Measurements from ENCODE around the gene DCUN1D1.
A peak's percentile ranks its signal among the peaks of the same experiment; 100 is the strongest.

DCUN1D1 gene

DNA sequence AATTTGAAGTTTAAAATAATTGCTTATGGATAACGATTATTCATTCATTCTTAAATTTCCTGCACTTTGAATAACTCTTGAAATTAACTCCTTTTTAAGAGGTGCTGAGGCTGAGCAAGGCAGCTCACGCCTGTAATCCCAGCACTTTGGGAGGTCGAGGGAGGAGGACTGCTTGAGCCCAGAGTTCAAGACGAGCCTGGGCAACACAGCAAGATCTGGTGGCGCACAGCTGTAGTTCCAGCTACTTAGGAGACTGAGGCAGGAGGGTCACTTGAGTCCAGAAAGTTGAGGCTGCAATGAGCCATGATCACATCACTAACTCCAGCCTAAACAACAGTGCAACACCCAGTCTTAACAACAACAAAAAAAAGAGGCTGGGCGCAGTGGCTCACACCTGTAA lies 8.0 kb downstream of the DCUN1D1 start:
- no peak for DNase-seq (ENCODE audit: low spot score)

DNA sequence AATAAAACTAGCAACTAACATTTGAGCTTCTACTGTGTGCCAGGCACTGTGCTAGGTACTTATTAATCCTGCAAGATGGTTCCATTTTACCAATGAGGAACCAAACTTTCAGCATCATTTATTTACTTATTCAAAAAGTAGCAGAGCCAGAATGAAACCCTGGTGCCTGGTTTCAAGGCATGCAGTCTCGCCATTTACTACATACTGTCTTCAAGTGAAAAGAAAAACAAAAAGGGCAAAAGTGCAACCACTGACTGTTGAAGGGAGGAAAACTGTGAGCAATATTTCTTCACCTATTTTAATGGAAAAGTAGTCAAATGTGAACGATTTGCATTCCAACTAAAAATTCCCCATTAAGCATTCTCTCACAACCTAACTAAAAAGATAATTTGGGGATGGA lies 8.7 kb downstream of the DCUN1D1 start:
- no peak for DNase-seq (ENCODE audit: low spot score)

DNA sequence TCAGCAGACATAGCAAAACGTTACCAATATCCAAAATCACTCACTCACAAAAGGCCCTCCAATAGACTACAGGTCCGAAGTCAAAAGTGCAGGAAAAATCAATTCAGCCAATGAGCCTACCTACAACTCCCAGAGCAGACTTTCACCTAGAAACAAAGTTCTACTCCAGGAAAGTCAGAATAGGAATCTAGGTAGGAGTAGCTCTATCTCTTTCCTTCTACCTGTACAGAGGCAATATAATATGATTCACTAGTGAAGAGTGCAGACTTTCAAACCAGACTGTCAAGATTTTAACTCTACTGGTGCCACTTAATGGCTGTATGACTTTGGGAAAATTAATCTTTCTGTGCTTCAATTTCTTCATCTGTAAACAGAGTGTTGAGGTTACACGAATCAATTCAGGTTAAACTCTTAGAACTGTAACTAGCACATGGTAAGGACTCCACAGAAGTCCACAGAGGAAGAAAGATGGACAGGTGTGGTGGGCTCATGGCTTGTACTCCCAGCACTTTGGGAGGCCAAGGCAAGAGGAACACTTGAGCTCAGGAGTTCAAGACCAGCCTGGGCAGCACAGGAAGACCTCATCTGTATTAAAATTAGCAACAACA lies 9.4 kb downstream of the DCUN1D1 start:
- no peak for DNase-seq (ENCODE audit: low spot score)

DNA sequence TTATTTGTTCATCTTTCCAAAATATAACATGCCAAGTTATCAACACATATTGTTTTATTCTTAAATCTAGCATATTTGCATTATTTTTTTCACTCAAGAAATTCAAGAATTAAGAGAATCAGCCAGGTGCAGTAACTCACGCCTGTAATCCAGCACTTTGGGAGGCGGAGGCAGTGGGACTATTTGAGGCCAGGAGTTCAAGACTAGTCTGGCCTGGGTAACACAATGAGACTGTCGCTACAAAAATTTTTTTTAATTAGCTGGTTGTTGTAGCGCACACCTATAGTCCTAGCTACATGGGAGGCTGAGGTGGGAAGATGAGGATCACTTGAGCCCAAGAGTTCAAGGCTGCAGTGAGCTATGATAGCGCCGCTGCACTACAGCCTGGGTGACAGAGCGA lies 10.5 kb downstream of the DCUN1D1 start:
- no peak for DNase-seq (ENCODE audit: low spot score)

DNA sequence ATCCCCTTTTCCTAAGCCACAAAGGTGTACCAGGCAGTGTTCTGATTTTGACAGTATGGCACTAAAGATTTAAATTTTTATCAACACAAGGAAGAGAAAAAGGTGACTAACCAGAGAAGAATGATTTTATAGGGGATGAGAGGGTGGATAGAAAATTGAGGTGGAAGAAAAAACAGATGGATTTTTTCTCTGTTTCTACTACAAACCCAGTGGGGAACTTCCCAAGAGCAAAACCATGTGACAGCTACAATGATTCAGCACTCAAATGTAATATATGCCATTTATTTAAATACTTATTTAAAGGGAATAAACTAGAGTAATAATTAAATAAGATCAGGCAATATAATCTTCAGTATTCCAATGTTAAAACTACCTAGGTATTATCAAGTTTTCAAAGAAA lies 11.1 kb downstream of the DCUN1D1 start:
- no peak for DNase-seq (ENCODE audit: low spot score)

DNA sequence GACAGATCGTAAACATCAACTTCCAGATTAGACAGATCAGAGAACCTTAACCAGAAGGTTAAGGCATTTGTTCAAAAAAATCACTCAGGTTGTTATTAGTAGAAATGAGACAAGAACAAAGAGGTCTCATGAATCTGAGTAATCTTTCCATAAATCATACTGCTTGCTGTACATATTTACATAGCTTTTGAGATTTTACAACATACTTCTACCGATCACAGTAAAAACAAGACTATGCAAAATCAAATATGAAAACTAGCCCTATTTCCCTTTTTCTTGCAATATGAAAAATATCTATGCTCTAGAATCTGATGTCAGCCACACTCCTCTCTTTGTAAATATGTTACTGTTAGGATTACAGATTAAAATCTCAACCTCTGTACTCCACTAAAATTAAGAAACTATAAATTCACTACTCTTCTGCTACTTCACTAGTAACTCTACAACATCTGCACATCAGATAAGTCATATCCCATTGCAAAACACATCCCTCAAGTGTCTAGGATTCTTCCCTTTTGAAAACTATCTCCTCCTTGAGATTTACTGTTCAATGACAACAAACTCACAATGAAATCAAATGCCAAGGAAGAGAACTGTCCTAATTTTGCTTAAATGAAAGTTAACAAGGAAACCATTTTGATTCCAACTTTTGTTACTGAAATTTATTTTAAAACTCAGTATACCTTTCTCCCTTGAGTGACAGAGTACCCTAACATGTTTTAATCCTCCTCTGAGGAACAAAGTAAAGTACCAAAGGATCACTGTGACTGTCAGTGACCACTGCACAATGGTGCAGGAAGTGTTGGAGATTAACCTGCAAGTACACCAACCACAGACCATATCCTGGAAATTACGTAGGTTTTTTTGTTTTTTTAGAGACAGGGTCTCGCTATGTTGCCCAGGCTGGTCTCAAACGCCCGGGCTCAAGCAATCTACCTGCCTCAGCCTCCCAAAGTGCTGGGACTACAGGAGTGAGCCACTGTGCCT lies 12.8 kb downstream of the DCUN1D1 start:
- no peak for DNase-seq (ENCODE audit: low spot score)

DNA sequence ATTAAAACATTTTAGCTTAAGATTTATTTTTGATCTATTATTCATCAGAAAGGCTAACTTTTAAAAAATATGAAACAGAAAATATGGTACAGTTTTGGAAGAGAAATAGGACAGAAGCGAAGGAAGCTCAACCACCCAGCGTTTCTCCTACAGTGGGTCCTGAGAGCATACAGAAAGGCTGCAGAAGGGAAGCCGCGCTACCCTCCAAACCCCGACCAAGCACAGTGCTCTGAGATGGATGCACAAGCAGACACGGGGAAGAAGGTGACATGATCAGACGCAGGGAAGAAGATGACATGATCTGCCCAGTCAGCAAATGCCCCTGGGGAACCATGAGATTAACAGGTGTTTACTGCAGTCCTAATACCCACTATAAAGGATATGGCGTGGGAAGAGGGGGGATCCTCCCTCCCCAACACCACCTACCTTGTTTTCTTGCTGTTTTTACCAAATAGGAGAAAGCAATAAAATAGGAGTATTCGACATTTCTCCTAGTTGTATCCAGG lies 14.4 kb downstream of the DCUN1D1 start:
- DNase-seq (ENCODE audit: low spot score) = no peak

DNA sequence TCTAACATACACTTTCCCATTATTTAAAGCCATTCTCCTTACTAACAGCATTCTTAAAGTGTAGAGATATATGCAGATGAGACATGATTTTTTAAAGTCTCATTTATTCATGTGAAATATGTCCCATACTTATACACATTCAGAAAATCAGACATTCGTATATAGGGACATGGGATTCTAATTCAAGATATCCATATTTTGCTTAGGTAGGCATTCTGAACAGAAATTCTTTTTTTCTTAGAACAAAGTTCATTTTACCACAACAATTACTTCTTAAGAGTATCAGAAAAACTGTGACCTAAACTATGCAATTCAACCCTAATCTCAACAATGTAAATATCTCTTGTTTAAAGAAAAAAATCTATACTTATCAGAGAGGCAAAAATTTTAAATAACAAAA lies 16.2 kb downstream of the DCUN1D1 start:
- DNase-seq (ENCODE audit: low spot score) = no peak

DNA sequence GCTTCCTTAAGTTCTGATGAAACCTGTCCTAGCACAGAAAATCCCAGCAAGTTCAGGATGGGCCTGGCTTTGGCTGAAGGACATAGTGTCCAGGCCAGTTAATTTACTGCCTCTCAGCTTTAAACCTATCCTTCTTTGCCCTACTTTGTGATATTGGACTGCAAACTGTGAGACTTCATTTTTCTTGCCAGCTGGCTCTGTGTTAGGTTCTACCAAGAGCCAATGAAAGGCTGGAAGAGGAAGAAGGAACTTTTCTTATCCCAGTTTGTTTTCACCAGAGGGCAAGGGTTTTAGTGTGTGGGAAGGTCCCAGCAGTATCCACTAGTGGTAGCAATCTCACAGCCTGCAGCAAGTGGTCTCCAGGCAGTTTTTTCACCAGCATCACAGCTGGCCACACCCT lies 18.2 kb downstream of the DCUN1D1 start:
- DNase-seq (ENCODE audit: low spot score) = no peak

DNA sequence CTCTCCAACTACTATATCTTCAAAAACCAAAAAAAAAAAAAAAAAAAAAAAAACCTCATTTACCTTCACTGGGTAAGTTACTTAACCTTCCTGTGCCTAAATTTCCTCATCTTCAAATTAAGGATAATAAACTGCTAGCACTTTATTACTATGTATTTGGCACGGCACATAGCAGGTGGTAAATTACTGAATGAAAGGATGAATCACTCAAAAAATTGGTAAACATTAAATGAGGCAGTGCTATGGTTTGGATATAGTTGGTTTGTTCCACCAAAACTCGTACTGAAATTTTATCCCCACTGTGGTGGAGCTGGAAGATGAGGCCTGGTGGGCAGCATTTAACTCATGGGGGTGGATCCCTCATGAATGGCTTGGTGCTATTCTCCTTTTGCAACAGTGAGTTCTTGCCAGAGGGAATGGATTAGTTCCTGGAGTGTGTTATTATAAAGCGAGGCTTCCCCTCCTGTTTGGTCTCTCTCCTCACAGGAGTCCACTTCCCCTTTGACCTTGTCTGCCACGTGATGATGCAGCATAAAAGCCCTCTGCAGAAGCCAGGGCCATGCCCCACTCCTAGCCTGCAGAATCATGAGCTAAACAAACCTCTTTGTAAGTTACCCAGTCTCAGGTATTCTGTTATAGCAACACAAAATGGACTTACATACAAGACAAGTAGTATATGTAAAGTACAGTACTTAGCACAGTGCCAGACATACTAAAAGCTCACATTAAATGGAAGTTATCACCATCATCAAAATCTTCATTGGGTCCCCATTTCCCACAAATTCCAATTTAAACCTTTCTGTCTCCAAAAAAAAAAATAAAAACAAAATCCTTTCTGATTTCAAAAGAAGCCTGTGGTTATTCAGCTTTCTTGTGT lies 20.6 kb downstream of the DCUN1D1 start:
- no peak for DNase-seq (ENCODE audit: low spot score)

DNA sequence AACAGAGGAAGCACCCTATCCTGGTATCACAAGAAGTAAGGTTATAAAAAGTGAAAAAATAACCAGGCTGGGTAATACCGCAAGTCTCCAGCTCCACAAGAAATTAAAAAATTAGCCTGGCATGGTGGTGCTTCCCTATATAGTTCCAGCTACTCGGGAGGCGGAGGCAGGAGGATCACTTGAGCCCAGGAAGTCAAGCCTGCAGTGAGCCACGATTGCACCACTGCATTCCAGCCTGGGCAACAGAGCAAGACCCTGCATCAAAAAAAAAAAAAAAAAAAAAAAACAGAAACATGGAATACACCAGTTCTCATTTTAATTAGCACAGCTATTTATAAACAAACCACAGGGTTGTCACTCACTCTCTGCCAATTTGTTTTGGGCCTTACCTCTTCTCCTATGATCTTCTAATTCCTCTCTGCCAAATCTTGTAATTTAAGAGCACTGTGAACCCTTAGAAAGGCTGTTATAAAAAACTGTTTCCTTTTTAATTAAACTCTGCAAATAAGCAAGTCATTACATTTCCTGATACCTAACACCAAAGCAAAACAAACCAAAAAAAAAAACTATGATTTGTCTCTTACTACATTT lies 22.6 kb downstream of the DCUN1D1 start:
- no peak for DNase-seq (ENCODE audit: low spot score)

DNA sequence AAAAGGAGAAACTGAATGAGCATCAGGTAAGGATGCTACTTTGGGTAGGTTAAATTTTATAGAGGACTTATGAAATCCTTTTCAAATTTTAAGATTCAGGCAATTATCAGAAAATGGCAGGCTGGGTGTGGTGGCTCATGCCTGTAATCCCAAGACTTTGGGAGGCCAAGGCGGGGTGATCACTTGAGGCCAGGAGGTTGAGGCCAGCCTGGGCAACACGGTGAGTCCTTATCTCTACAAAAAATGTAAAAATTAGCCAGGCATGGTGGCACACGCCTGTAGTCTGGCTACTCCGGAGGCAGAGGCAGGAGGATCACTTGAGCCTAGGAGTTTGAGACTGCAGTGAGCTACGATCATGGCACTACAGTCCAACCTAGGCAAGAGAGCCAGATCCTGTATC lies 23.1 kb downstream of the DCUN1D1 start:
- no peak for DNase-seq (ENCODE audit: low spot score)

DNA sequence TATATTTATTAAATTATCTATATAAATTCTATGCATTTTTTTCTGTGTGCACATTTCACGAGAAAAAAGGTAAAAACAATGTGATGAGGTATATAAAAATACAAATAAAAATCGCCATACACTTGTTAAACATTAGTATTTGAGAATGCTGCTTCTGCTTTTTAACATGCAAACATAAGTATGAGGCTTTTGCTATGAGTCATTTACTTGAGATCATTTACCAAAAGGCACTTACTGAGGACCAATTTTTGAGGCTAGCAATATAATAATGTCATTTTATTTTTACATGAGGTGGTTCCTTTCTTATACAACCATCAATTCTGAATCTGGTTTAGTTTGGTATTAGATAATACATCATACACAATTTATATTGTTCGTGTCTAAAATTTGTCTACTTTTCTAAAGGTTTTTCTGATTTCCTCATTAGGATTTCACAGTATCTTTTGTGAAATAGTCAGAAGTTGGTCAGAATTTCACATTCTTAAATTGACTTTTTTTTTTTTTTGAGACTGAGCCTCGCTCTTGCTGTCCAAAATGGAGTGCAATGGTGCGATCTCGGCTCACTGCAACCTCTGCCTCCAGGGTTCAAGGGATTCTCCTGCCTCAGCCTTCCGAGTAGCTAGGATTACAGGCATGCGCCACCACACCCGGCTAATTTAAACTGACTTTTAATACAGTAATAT lies 25.6 kb downstream of the DCUN1D1 start:
- DNase-seq (ENCODE audit: low spot score) = no peak

DNA sequence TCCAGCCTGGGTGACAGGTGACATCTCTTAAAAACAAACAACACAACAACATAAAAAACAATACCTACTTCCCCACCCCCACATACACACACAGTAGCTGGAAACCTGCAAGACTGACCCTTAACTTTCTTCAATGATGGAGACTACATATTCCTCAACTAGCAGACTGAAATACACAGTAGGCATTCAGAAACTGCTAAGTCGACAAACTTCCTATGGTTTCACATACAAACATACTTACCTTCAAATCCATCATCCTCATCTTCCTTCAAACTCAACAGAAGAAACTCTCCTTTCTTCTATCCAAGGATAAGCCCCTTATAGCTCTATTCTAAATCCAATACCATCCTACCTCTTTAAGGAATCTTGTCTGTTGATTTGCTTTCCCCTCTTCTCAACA lies 30.6 kb downstream of the DCUN1D1 start:
- no peak for DNase-seq (ENCODE audit: low spot score)

DNA sequence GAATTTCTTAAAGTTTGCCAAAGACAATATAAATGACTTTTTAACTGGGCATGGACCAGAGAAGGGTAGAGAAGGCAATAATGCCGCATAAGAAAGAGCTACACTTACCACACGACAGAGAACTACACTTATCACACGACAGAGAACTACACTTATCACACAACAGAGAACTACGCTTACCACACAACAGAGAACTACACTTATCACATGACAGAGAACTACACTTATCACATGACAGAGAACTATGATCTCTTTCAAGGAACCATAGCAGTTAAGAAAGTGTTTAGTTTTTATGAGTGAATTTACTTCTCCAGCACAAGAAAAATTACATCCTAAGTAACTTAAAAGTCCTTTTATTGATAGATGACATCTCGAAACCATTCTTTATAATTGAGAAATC lies 32.0 kb downstream of the DCUN1D1 start:
- DNase-seq (ENCODE audit: low spot score) = no peak

DNA sequence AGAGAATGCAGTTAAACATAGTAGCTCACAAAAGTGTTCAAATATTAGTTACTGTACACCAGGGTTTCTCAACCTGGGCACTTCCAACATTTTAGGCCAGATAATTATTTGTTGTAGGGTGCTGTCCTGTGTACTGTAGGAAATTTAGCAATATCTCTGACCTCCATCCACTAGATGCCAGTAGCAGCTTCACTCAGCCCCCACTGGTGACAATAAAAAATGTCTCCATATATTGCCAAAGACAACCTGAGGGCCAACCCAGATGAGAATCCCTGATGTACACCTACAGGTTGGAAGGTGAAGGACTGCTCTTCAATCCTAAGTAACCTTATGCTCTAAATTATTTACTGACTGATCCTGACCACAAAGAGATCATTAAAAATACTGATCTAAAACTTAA lies 32.5 kb downstream of the DCUN1D1 start:
- DNase-seq (ENCODE audit: low spot score) = peak; percentile 56

DNA sequence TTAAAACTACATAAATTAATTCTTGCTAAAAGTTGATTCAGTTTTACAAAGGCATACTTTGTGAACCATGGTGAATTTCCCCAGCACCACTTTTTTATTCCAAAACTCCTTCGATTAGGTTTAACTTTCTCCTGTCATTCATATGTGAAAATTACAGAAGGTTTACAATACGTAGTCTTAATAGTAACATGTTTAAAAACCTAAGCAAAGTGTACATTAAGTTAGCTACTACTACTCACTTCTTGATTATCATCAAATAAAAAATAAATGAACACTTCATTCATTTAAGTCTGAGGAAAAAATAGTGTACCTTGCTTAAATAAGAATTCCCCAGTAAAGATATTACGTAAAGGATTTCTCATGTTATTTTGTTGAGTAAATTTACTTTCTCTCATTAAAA lies 38.6 kb downstream of the DCUN1D1 start:
- no peak for DNase-seq (ENCODE audit: low spot score)

DNA sequence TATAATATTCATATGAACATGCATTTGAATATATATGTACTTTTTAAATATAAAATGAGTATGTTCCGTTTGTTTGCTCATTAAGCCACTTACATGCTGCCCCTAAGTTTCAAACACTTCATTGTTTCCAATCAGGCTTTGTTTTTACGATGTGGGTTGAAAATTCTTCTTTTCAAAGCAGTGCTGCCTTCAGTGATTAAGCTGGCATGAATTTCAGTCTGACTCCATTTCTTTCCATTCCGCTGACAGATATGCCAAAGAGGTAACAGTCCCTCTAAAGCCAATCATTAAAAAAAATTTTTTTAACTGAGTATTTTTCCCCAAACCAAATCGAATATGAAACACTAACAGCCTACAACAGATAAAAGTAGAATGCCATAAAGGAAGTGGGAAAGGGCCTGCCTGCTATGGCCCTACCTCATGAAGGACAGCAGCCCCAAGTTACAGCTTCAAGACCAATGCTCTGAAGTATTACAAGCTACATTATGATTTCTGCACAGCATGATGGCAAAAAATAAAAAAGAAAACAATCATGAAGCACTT lies 40.0 kb downstream of the DCUN1D1 start:
- DNase-seq (ENCODE audit: low spot score) = no peak

DNA sequence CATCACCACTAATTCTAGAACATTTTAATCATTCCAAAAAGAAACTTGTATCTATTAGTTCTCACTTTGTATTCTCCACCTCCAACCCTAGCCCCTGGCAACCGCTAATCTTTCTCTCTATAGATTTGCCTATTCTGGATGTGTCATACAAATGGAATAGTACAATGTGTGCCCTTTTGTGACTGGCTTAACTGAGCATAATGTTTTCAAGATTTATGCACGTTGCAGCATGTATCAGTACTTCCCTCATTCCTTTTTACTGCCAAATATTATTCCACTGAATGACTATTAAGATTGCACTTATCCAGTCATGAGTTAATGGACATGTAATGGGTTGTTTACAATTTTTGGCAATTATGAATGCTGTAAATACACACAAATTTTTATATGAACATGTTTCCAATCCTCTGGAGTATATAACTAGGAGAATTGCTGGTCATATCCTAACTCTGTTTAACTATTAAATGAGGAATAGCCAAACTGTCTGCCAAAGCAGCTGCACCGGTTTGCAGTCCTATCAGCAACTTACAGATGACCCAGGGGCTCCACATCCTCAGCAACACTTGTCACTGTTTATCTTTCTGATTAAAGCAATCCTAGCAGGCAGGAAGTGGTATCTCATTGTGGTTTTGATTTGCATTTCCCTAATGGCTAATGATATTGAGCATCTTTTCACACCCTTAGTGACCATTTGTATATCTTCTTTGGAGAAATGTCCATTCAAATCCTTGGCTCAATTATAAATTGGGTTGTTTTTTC lies 42.9 kb downstream of the DCUN1D1 start:
- peak; percentile 11 for DNase-seq (ENCODE audit: low spot score)

DNA sequence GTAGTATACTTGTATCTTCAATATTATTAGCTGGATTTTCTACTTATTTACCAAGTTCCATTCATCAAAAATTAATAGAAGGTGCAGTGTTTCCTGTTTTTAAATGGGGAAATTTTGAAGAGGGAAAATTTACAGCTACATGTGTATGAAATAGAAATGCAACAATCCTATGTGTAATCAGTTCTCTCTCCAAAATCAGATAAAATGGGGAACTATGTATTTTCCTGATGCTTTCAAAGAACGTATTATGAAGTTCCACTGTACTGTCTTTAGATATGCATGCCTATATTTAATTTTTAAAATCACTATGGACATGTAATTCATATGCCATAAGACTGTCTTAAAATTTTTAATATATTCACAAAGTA lies 43.4 kb downstream of the DCUN1D1 start:
- DNase-seq (ENCODE audit: low spot score) = no peak
